SK-N-MC (cell line): ENCODE data around the gene TMEM81.

Source experiments
- DNase-seq: peaks from one replicate; pipeline ENCODE4 v3.0.0-alpha.2; 2011; ENCODE audit warnings: low read depth, low spot score
- H3K27ac ChIP-seq: fragments of 200-600 bp; sonication (generic); 2 replicates; pipeline ENCODE4 v1.5.1; 2016; ENCODE audit warnings: mixed run types
- H3K36me3 ChIP-seq: fragments of 200-600 bp; sonication (generic); 2 replicates; pipeline ENCODE4 v1.6.1; 2017; ENCODE audit warnings: antibody characterized with exemption, low read length, mixed read lengths; ENCODE audit not compliant: insufficient read depth
- H3K4me3 ChIP-seq: fragments of 200-600 bp; sonication (generic); 2 replicates; pipeline ENCODE4 v1.5.1; 2016
- H3K9ac ChIP-seq: fragments of 200-600 bp; sonication (generic); 2 replicates; pipeline ENCODE4 v1.8.0; 2017; ENCODE audit warnings: mixed run types, mixed read lengths; ENCODE audit not compliant: insufficient read length
- H3K9me3 ChIP-seq: fragments of 200-600 bp; sonication (generic); 2 replicates; pipeline ENCODE4 v1.6.1; 2017; ENCODE audit warnings: low read depth, mild to moderate bottlenecking, antibody characterized with exemption, low read length, moderate library complexity, mixed read lengths
- EZH2 ChIP-seq: fragments of 200-600 bp; sonication (generic); IDR thresholded peaks from one replicate; pipeline ENCODE4 v1.6.1; 2017; ENCODE audit warnings: antibody characterized with exemption
- FOXP2 ChIP-seq: optimal IDR thresholded peaks from 2 replicates; pipeline ENCODE3; 2011; ENCODE audit warnings: mild to moderate bottlenecking, moderate library complexity; ENCODE audit not compliant: insufficient read depth; ENCODE audit errors: extremely low read length, control extremely low read depth
- POLR2AphosphoS5 ChIP-seq: IDR thresholded peaks from 2 replicates; pipeline ENCODE4 v1.6.1; 2012; ENCODE audit warnings: mild to moderate bottlenecking, low read depth, low read length, borderline replicate concordance

The TMEM81 gene

GRCh38 chr1:205041998-205042910 lies 42.0 kb downstream of the TMEM81 start:
- no peaks in the 10 kb centered on the region for H3K36me3 ChIP-seq
- H3K9me3 ChIP-seq: no peaks in the 10 kb centered on the region
- H3K4me3 ChIP-seq: no peak overlapping the region
- no peak overlapping the region for H3K9ac ChIP-seq
- no peak for TF ChIP-seq EZH2
- no peak for TF ChIP-seq POLR2AphosphoS5
- TF ChIP-seq FOXP2: no peak
- no peak for DNase-seq
- H3K27ac ChIP-seq: no peak overlapping the region

DNA sequence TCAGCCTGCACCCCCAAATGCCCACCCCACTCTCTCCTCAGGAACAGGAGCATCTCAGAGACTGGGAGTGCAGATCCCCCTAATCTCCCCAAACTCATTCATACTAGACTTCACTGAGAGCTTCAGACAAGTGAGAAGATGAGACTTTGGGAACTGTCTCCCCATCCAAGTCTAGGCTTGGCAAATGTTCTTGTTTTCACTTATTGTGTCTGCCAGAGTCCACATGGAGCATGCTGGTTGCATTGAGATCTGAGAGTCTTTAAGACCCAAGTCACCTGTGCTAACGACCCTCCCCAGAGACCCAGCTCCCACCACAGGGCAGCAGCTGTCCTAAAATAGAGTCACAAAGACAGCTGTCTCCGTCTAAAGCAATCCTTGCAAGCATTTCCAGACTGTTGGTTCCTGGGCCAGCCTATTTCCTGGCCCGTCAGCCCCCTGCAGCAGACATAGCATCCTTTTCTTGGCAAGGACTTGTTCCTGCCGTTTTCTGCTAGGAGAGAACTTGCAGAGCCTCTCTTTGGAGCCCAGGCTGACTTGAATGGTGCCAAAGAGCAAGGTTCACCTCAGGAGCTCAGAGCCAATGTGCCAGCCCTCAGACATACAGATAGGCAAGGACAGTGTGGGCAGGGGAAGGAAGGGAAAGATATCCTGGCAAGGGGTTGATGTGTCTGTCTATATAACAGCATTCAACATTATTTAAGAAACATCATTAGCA lies 43.1 kb downstream of the TMEM81 start:
- Histone ChIP-seq H3K9me3 (no peaks in the 10 kb centered on the region), H3K36me3 (no peaks in the 10 kb centered on the region), H3K4me3 (no peak overlapping the region), H3K9ac (no peak overlapping the region), H3K27ac (no peak overlapping the region)
- DNase-seq: no peak
- no peak for TF ChIP-seq EZH2
- TF ChIP-seq FOXP2: no peak
- TF ChIP-seq POLR2AphosphoS5: no peak

- DNase-seq: no peak
Observed at GRCh38 chr1:205038132-205038786, 46.0 kb downstream of the TMEM81 start.

DNA sequence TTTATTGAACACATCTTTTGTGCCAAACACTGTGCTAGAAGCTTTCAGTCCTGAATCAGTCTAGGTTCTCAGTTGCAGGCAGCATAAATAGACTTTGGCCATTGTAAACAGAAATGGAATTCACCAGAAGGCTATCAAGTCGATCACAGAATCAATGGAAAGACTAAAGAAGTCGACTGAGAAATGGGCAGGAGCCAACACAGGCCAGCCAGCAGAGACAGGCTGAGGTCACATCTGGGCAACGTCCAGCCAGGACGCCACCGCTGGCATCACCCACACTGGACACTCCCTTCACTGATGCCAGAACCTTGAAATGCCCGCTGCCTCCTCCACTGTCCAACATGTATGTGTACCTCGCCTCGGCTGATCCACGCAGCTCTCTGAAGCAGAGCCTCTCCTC lies 46.7 kb downstream of the TMEM81 start:
- Histone ChIP-seq H3K27ac (no peak overlapping the region), H3K4me3 (no peak overlapping the region), H3K9me3 (no peaks in the 10 kb centered on the region), H3K36me3 (no peaks in the 10 kb centered on the region), H3K9ac (no peak overlapping the region)
- TF ChIP-seq POLR2AphosphoS5: no peak
- TF ChIP-seq FOXP2: no peak
- no peak for TF ChIP-seq EZH2
- no peak for DNase-seq

More at GRCh38 chr1:205038132-205038786, 46.0 kb downstream of the TMEM81 start:
- H3K27ac ChIP-seq: no peak overlapping the region
- no peak overlapping the region for H3K9ac ChIP-seq
- TF ChIP-seq EZH2 (no peak), POLR2AphosphoS5 (no peak), FOXP2 (no peak)
- H3K4me3 ChIP-seq: no peak overlapping the region
- no peaks in the 10 kb centered on the region for H3K9me3 ChIP-seq
- no peaks in the 10 kb centered on the region for H3K36me3 ChIP-seq
